ENCODE results near the gene PRAMEF18.
"Not testable (repeated sequence)": the region's sequence is repeated elsewhere in the genome, so short reads cannot be mapped to it uniquely, and the experiment has no call there.

DNA sequence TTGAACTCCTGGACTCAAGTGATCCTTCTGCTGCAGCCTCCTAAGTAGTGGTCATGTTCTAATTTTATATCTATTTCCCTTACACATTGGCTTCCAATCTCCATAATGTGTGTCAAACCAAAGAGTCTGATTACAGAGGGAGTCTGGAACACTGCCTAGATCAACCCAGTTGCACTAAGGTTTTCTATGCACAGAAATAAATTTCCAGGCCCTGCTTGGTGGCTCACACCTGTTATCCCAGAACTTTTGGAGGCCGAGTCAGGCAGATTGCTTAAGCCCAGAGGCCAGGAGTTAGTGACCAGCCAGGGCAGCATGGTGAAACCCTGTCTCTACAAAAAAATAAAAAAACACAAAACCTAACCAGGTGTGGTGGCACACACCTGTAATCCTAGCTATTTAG is 8.1 kb upstream of the PRAMEF18 start:
- TF ChIP-seq PAX5 (IDR thresholded peaks at IDR 0.05; ENCODE audit: insufficient read depth, low read length, severe bottlenecking); POLR2AphosphoS5 (IDR thresholded peaks at IDR 0.05; ENCODE audit: low read depth, low read length); POLR2A (IDR thresholded peaks at IDR 0.05; ENCODE audit: low read depth, low read length); TAF1 (IDR thresholded peaks at IDR 0.05; ENCODE audit: low read depth, low read length); SPI1 (IDR thresholded peaks at IDR 0.05; ENCODE audit: low read depth, low read length): not testable (repeated sequence)

Data from GM12891 (cell line).